ENCODE results near the gene PRKAG2. TPM values are rescaled to one million over a fixed set of nuclear protein-coding genes. Genes with fewer than 3 reads are reported as not detected.

The PRKAG2 gene
- total and polyA plus RNA-seq, 2 of the 13 experiments (the other 11 are each of a cell fraction or from before 2014, with no cell fraction given) = 0.90 to 1.3 TPM

DNA sequence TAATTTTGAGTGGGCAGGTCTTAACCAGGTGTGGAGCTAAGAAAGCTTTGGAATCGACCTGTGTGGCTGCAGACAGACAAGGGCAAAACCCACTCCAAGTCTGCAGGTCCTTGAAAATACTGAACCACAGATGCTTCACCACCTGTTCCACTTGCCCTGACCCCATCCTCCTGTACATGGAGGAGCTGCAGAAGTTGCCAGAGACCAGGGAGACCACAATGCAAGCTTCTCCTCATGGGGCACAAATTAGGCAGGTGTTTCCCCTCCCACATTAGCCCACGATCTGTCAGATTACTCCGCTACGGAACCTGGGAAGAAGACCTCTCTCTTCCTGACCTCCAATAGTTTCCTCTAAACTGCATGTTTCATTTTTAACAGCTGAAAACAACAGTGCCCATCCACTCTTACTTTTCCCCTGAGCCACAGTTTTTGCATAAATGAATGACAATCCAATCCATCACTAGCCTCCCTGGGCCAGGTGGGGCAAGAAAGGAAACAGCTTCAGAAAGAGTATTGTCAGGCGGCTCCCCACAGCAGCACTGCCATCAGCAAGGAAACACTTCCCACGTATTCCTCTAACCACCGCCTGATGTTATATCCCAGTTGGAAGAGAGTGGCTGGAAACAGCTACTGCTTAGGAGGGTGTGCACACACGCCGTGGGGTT, 141.6 kb downstream of the PRKAG2 start (continued):
- TF ChIP-seq, protein P1, sequence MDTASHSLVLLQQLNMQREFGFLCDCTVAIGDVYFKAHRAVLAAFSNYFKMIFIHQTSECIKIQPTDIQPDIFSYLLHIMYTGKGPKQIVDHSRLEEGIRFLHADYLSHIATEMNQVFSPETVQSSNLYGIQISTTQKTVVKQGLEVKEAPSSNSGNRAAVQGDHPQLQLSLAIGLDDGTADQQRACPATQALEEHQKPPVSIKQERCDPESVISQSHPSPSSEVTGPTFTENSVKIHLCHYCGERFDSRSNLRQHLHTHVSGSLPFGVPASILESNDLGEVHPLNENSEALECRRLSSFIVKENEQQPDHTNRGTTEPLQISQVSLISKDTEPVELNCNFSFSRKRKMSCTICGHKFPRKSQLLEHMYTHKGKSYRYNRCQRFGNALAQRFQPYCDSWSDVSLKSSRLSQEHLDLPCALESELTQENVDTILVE (CRISPR knock-in tag; IDR thresholded peaks at IDR 0.05) = no peak
- TF ChIP-seq YEATS2 (CRISPR knock-in tag; IDR thresholded peaks at IDR 0.05; ENCODE audit: borderline replicate concordance) (no peak), MAFG (CRISPR knock-in tag; IDR thresholded peaks at IDR 0.05) (no peak), MXI1 (IDR thresholded peaks at IDR 0.05; ENCODE audit: borderline replicate concordance, low read depth, low read length) (no peak)
- TF ChIP-seq, protein P2, sequence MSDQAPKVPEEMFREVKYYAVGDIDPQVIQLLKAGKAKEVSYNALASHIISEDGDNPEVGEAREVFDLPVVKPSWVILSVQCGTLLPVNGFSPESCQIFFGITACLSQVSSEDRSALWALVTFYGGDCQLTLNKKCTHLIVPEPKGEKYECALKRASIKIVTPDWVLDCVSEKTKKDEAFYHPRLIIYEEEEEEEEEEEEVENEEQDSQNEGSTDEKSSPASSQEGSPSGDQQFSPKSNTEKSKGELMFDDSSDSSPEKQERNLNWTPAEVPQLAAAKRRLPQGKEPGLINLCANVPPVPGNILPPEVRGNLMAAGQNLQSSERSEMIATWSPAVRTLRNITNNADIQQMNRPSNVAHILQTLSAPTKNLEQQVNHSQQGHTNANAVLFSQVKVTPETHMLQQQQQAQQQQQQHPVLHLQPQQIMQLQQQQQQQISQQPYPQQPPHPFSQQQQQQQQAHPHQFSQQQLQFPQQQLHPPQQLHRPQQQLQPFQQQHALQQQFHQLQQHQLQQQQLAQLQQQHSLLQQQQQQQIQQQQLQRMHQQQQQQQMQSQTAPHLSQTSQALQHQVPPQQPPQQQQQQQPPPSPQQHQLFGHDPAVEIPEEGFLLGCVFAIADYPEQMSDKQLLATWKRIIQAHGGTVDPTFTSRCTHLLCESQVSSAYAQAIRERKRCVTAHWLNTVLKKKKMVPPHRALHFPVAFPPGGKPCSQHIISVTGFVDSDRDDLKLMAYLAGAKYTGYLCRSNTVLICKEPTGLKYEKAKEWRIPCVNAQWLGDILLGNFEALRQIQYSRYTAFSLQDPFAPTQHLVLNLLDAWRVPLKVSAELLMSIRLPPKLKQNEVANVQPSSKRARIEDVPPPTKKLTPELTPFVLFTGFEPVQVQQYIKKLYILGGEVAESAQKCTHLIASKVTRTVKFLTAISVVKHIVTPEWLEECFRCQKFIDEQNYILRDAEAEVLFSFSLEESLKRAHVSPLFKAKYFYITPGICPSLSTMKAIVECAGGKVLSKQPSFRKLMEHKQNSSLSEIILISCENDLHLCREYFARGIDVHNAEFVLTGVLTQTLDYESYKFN (CRISPR knock-in tag; conservative IDR thresholded peaks at IDR 0.05) = no peak

DNA sequence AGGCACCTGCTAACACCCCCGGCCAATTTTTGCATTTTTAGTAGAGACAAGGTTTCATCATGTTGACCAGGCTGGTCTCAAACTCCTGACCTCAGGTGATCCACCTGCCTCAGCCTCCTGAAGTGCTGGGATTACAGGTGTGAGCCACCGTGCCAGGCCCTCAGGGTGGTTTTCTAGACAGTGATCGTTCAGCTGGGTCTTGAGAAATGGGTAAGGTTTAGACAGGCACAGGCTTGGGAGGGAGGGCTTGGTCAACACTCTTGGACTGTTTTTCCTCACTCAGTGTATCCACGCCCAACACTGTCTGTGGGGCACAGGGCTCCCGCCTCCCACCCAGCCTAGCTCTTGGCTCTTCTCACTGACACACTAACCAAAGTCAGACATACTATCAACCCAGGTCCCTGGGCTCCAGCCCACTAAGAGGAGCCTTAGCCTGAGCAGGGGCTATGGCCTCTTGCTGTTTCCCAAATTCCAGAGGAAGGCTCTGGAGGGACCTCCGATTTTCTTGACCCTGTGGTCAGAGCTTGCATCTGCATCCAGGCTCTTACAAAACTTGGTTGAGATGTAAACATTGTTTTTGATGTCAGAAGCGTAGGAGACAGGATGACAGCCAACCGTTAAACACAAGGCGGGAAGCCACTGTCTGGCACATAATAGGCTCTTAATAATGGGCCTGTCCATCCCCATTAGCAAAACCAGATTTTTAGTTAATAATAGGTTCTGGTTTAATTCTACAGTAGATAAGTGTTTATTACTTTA, 143.9 kb downstream of the PRKAG2 start:
- ATAC-seq = no peak
- Histone ChIP-seq H3K27me3 (ENCODE audit: control insufficient read depth in 1 of 2, insufficient read depth in 2 of 2, low read length in 2 of 2) (peaks cover 0 to 2% of the 10 kb centered on the region in 2 experiments; a peak in 1 of 5 replicates), H3K9ac (ENCODE audit: insufficient read depth, low read depth, low read length) (no peak overlapping the region), H3K36me3 (replicated peaks in 1 of 2; ENCODE audit: control insufficient read depth in 1 of 2, insufficient read depth in 2 of 2, low read length in 2 of 2) (no peaks in the 10 kb centered on the region), H3K4me2 (ENCODE audit: low read depth, low read length) (no peak overlapping the region), H3K9me3 (ENCODE audit: low read length) (no peaks in the 10 kb centered on the region), H4K20me1 (ENCODE audit: insufficient read depth, low read length) (no peaks in the 10 kb centered on the region), H3K4me3 (replicated peaks in 1 of 3; ENCODE audit: insufficient read depth in 1 of 3, low read depth in 2 of 3, low read length in 3 of 3) (no peak overlapping the region), H2AFZ (ENCODE audit: low read length) (no peak overlapping the region), H3K27ac (ENCODE audit: extremely low read length, insufficient read depth, low read length) (no peak overlapping the region), H3K4me1 (ENCODE audit: insufficient read depth, low read length) (no peaks in the 10 kb centered on the region), H3K79me2 (ENCODE audit: insufficient read depth, low read length) (no peaks in the 10 kb centered on the region)
- in situ Hi-C loops (cut with HindIII; ENCODE audit: extremely low pct_ligation_motif_present, low pct_unique_long_range_greater_than_20kb) = no loop called here
- DNase-seq (ENCODE audit: low spot score) = no peak
- intact Hi-C loops (cut with micrococcal nuclease; ENCODE audit: unreplicated experiment) = no loop called here
- ChIA-PET CTCF (ENCODE audit: low intra/inter-chr PET ratio, low total read pairs) (no interaction called here), POLR2A (no interaction called here)
- FAIRE-seq = no peak
- 41% methylated on average over 8 of the region's 9 CpGs for WGBS (ENCODE audit: low lambda C conversion rate)
- BruUV-seq (replicated peaks) = no TSS peak
- TF ChIP-seq ZNF160 (CRISPR knock-in tag; IDR thresholded peaks at IDR 0.05) = no peak
- TF ChIP-seq, protein P3, sequence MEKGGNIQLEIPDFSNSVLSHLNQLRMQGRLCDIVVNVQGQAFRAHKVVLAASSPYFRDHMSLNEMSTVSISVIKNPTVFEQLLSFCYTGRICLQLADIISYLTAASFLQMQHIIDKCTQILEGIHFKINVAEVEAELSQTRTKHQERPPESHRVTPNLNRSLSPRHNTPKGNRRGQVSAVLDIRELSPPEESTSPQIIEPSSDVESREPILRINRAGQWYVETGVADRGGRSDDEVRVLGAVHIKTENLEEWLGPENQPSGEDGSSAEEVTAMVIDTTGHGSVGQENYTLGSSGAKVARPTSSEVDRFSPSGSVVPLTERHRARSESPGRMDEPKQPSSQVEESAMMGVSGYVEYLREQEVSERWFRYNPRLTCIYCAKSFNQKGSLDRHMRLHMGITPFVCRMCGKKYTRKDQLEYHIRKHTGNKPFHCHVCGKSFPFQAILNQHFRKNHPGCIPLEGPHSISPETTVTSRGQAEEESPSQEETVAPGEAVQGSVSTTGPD (CRISPR knock-in tag; IDR thresholded peaks at IDR 0.05) = no peak
- no peak for TF ChIP-seq ZNF556 (CRISPR knock-in tag; IDR thresholded peaks at IDR 0.05; ENCODE audit: borderline replicate concordance)
- no peak for TF ChIP-seq MYC (CRISPR knock-in tag; IDR thresholded peaks at IDR 0.05; ENCODE audit: borderline replicate concordance)
- TF ChIP-seq, protein P4, sequence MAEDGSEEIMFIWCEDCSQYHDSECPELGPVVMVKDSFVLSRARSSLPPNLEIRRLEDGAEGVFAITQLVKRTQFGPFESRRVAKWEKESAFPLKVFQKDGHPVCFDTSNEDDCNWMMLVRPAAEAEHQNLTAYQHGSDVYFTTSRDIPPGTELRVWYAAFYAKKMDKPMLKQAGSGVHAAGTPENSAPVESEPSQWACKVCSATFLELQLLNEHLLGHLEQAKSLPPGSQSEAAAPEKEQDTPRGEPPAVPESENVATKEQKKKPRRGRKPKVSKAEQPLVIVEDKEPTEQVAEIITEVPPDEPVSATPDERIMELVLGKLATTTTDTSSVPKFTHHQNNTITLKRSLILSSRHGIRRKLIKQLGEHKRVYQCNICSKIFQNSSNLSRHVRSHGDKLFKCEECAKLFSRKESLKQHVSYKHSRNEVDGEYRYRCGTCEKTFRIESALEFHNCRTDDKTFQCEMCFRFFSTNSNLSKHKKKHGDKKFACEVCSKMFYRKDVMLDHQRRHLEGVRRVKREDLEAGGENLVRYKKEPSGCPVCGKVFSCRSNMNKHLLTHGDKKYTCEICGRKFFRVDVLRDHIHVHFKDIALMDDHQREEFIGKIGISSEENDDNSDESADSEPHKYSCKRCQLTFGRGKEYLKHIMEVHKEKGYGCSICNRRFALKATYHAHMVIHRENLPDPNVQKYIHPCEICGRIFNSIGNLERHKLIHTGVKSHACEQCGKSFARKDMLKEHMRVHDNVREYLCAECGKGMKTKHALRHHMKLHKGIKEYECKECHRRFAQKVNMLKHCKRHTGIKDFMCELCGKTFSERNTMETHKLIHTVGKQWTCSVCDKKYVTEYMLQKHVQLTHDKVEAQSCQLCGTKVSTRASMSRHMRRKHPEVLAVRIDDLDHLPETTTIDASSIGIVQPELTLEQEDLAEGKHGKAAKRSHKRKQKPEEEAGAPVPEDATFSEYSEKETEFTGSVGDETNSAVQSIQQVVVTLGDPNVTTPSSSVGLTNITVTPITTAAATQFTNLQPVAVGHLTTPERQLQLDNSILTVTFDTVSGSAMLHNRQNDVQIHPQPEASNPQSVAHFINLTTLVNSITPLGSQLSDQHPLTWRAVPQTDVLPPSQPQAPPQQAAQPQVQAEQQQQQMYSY (CRISPR knock-in tag; IDR thresholded peaks at IDR 0.05) = no peak
- TF ChIP-seq ELF3 (CRISPR knock-in tag; IDR thresholded peaks at IDR 0.05) = no peak
